Measurements from ENCODE around the gene DMRTC1B. TPM values are rescaled to one million over a fixed set of nuclear protein-coding genes. Genes with fewer than 3 reads are reported as not detected.

The DMRTC1B gene
- total RNA-seq, 2 donors from 2014 or later: not detected

Other genes with a start within 250 kb of the DMRTC1B start
- 10 to 100 TPM; 14.6 to 19.2 TPM for gene HDAC8, start 204.0 kb upstream of the DMRTC1B start, total RNA-seq
- gene PHKA1, start 62.6 kb upstream of the DMRTC1B start, total RNA-seq: 10 to 100 TPM in 1 of 2 donors, 1 to 10 TPM in 1; 7.3 to 10.3 TPM
- gene FAM236B, start 5.8 kb downstream of the DMRTC1B start, total RNA-seq: not detected
- gene FAM236D, start 31.3 kb downstream of the DMRTC1B start, total RNA-seq: not detected
- gene FAM236C, start 135.7 kb downstream of the DMRTC1B start, total RNA-seq: not detected
- gene FAM236A, start 161.3 kb downstream of the DMRTC1B start, total RNA-seq: not detected
- not detected for gene DMRTC1, start 166.9 kb downstream of the DMRTC1B start, total RNA-seq
- gene PABPC1L2B, start 226.0 kb downstream of the DMRTC1B start, total RNA-seq: not detected

All from left cardiac atrium (tissue), 2 donors.